ENCODE results near the gene NAGPA. TPM values are rescaled to one million over a fixed set of nuclear protein-coding genes. Genes with fewer than 3 reads are reported as not detected.
"Not testable (repeated sequence)": the region's sequence is repeated elsewhere in the genome, so short reads cannot be mapped to it uniquely, and the experiment has no call there.

Gene NAGPA, protein sequence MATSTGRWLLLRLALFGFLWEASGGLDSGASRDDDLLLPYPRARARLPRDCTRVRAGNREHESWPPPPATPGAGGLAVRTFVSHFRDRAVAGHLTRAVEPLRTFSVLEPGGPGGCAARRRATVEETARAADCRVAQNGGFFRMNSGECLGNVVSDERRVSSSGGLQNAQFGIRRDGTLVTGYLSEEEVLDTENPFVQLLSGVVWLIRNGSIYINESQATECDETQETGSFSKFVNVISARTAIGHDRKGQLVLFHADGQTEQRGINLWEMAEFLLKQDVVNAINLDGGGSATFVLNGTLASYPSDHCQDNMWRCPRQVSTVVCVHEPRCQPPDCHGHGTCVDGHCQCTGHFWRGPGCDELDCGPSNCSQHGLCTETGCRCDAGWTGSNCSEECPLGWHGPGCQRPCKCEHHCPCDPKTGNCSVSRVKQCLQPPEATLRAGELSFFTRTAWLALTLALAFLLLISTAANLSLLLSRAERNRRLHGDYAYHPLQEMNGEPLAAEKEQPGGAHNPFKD
- 10 to 100 TPM; 26.6 to 50.6 (median 37.2) TPM for polyA plus RNA-seq

DNA sequence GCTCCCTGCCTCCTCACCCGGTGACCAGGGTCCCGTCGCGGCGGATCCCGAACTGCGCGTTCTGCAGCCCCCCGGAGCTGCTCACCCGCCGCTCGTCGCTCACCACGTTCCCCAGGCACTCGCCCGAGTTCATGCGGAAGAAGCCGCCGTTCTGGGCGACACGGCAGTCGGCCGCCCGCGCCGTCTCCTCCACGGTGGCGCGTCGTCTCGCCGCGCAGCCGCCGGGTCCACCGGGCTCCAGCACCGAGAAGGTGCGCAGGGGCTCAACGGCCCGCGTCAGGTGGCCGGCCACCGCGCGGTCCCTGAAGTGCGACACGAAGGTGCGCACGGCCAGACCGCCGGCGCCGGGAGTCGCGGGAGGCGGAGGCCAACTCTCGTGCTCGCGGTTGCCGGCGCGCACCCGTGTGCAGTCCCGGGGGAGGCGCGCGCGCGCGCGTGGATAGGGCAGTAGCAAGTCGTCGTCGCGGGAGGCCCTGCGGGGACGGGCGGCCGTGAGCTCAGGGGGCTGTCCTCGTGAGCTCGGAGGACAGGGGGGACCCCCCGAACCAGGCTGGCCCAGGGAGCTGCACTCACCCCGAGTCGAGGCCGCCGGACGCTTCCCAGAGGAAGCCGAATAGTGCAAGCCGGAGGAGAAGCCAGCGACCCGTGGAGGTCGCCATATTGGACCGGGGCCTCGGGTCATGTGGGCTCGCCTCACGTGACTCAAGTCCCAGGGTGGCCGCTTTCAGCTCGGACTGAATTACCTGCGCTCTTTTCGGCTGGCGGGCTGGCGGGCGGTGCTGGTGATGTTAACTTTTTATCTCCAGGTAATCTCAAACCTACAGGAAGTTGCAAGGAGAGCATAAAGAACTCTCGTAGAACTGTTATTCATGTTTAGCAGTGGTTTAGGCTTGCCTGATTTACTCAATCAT is at the start of gene NAGPA:
Gene NAGPA, minus strand, starts transcription at position 680 of the 911 bp plus-strand sequence. Its CDS starts 21 bp downstream, at position 659.
- no peaks in the 10 kb centered on the region for H3K9me3 Mint-ChIP-seq
- peak within 1 kb of the TSS; percentile 68 to 90 (median 87) for H3K27ac Mint-ChIP-seq
- peak within 1 kb of the TSS; percentile 86 to 89 (median 87) for H3K4me3 Mint-ChIP-seq
- peaks cover 16 to 21% of the 10 kb centered on the region in 2 donors for H3K4me1 Mint-ChIP-seq
- peaks cover 3 to 8% (median 7%) of the 10 kb centered on the region in 3 donors for H3K27me3 Mint-ChIP-seq (ENCODE audit: low read depth in 3 of 3)
- peak; percentile 78 to 84 (median 81) for DNase-seq
- H3K36me3 Mint-ChIP-seq, result peaks cover 0 to 8% (median 4%) of the 10 kb centered on the region in 3 donors

DNA sequence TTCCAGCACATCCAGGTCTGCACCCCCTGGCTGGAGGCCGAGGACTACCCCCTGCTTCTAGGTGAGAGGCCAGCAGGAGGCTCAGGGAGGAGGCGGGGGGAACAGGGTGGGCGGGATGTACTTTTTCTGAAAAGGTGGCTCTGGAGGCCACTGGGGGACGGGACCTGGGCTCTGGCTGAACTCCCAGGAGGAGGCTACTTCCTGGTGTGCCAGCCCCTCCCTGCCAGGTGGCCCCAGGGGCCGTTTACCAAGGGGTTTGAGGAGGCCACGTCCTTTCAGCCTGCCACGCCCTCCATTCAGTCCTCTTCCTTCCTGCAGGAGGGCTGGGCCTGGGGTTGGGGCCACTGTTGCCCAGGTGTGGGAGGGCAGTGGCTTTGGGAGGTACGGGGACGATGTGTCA is 47.3 kb upstream of the NAGPA start:
- H3K9me3 Mint-ChIP-seq; H3K27me3 Mint-ChIP-seq (ENCODE audit: low read depth in 3 of 3); H3K4me3 Mint-ChIP-seq; H3K4me1 Mint-ChIP-seq; H3K27ac Mint-ChIP-seq; DNase-seq: not testable (repeated sequence)
- peaks cover 3 to 17% (median 6%) of the 10 kb centered on the region in 3 donors for H3K36me3 Mint-ChIP-seq

DNA sequence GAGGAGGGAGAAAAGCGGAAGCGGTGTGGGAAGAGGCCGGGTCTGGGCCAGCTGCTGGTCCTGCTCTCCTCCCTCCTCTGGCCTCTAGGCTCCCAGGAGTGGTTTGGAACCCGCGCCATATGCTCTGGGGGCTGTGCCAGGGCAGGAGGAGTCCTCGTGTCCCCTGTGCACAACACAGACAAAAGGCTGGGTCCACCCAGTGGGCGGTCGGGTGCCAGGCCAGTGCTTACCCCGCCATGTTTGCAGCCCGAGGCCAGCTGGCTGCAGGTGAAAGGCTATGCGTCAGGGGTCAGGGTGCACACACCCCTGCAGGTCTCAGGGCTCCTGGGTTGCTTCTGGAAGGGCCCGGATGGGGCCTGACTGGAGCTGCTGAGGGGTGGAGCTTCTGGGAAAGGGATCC is 46.7 kb upstream of the NAGPA start:
- H3K9me3 Mint-ChIP-seq; H3K27ac Mint-ChIP-seq; H3K4me3 Mint-ChIP-seq; H3K4me1 Mint-ChIP-seq; DNase-seq; H3K27me3 Mint-ChIP-seq (ENCODE audit: low read depth in 3 of 3): not testable (repeated sequence)
- peaks cover 3 to 19% (median 6%) of the 10 kb centered on the region in 3 donors for H3K36me3 Mint-ChIP-seq

DNA sequence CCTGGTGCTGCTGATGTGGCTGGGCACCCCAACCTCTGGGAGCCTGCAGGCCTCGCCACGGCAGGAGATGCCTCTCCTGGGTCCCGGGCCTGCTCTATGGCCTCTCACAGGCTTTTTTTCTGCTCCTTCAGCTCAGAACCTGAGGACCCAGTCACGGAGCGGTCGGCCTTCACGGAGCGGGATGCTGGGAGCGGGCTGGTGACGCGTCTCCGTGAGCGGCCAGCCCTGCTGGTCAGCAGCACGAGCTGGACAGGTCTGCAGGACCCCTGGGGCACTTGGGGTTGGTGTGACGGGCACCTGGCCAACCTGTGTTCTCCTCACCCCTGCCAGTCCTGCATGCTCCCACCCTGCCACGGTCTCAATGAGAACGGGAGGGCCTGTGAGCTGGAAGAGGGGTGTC is 44.9 kb upstream of the NAGPA start:
- Mint-ChIP-seq H3K27me3 (ENCODE audit: low read depth in 3 of 3) (peaks cover 0 to 2% (median 0%) of the 10 kb centered on the region in 3 donors), H3K27ac (no peak overlapping the region), H3K9me3 (no peaks in the 10 kb centered on the region), H3K4me3 (no peak overlapping the region), H3K36me3 (peaks cover 5 to 15% (median 7%) of the 10 kb centered on the region in 3 donors), H3K4me1 (no peaks in the 10 kb centered on the region)
- DNase-seq, result no peak

DNA sequence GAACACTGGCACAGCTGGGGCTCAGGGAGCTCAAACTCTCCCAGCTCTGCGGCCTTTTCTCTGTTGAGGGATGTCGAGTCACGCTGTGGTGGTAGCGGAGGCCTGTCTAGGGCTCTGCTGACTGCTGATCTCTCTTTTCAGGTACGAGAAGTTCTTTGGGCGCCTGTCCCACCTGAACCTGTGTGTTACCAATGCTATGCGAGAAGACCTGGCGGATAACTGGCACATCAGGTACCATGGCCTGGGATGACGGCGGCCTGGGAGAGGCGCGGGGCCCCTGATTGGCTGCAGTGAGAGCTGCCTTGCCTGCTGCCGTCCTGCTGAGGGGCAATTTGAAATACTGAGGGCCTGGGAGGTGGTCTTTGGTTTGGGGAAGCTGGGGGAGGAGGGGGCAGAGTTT is 43.6 kb upstream of the NAGPA start:
- Mint-ChIP-seq H3K27me3 (ENCODE audit: low read depth in 3 of 3) (peaks cover 0 to 5% (median 0%) of the 10 kb centered on the region in 3 donors), H3K4me1 (peaks cover 11 to 12% of the 10 kb centered on the region in 2 donors), H3K4me3 (no peak overlapping the region), H3K9me3 (no peaks in the 10 kb centered on the region), H3K36me3 (peaks cover 5 to 15% (median 7%) of the 10 kb centered on the region in 3 donors), H3K27ac (no peak overlapping the region)
- DNase-seq, result no peak

DNA sequence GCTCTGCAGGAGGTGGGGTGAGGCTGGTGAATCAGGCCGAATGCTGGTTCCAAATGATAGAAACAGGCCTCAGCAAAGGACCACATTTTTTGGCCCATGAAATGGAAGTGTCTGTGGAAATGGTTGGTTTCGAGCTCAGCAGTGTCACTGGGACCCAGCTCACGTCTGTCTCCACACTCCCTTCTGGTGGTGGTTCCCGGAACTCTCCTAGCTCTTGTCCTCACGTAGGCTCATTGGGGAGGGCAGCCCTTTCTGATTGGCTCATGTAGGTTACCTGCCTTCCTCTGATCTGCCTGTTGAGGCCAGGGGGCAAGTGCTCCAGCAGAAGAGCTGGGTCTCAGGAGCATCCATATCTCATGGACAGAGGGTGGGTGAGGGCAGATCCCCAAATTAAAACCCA is 41.9 kb upstream of the NAGPA start:
- H3K36me3 Mint-ChIP-seq, result peaks cover 5 to 15% (median 7%) of the 10 kb centered on the region in 3 donors
- H3K4me1 Mint-ChIP-seq, result peaks cover 26 to 28% of the 10 kb centered on the region in 2 donors
- DNase-seq, result no peak
- no peaks in the 10 kb centered on the region for H3K9me3 Mint-ChIP-seq
- no peak overlapping the region for H3K27ac Mint-ChIP-seq
- peaks cover 7 to 10% (median 8%) of the 10 kb centered on the region in 3 donors for H3K27me3 Mint-ChIP-seq (ENCODE audit: low read depth in 3 of 3)
- H3K4me3 Mint-ChIP-seq, result no peak overlapping the region

DNA sequence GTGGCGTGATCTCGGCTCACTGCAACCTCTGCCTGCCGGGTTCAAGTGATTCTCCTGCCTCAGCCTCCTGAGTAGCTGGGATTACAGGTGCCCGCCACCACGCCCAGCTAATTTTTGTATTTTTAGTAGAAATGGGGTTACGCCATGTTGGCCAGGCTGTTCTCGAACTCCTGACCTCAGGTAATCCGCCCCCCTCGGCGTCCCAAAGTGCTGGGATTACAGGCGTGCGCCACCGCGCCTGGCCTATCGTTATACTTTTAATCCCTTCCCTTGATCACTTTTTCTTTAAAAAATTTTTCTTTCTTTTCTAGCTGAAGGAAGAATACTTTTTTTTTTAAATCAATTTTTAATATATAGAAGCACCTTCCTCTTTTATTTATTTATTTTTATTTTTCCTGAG is 40.0 kb upstream of the NAGPA start:
- not testable (repeated sequence) for DNase-seq, H3K4me3 Mint-ChIP-seq, H3K27ac Mint-ChIP-seq, H3K9me3 Mint-ChIP-seq
- Mint-ChIP-seq H3K4me1 (peaks cover 29 to 34% of the 10 kb centered on the region in 2 donors), H3K27me3 (ENCODE audit: low read depth in 3 of 3) (peaks cover 7 to 13% (median 12%) of the 10 kb centered on the region in 3 donors), H3K36me3 (peaks cover 4 to 12% (median 5%) of the 10 kb centered on the region in 3 donors)

DNA sequence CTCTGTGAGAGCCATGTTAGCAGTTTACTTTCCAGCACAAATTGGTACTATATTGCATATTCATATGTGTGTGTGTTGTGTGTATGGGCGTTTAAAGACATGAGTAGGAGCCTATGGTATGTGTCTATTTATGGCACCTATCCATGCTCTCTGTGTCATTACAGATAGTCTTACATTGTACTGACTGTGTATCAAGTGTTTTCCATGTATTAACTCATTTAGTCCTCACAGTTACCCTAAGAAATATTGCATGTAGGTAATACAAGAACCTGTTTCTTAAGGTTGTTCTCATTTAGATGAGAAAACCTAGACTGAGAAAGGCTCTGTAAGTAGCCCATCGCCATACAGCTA is 39.5 kb upstream of the NAGPA start:
- no peak for DNase-seq
- peak overlapping the region; percentile 69 to 97 (median 94) for H3K27ac Mint-ChIP-seq
- peaks cover 7 to 13% (median 12%) of the 10 kb centered on the region in 3 donors for H3K27me3 Mint-ChIP-seq (ENCODE audit: low read depth in 3 of 3)
- peaks cover 4 to 12% (median 5%) of the 10 kb centered on the region in 3 donors for H3K36me3 Mint-ChIP-seq
- peaks cover 29 to 34% of the 10 kb centered on the region in 2 donors for H3K4me1 Mint-ChIP-seq
- peak overlapping the region; percentile 71 to 97 (median 93) for H3K4me3 Mint-ChIP-seq
- no peaks in the 10 kb centered on the region for H3K9me3 Mint-ChIP-seq

DNA sequence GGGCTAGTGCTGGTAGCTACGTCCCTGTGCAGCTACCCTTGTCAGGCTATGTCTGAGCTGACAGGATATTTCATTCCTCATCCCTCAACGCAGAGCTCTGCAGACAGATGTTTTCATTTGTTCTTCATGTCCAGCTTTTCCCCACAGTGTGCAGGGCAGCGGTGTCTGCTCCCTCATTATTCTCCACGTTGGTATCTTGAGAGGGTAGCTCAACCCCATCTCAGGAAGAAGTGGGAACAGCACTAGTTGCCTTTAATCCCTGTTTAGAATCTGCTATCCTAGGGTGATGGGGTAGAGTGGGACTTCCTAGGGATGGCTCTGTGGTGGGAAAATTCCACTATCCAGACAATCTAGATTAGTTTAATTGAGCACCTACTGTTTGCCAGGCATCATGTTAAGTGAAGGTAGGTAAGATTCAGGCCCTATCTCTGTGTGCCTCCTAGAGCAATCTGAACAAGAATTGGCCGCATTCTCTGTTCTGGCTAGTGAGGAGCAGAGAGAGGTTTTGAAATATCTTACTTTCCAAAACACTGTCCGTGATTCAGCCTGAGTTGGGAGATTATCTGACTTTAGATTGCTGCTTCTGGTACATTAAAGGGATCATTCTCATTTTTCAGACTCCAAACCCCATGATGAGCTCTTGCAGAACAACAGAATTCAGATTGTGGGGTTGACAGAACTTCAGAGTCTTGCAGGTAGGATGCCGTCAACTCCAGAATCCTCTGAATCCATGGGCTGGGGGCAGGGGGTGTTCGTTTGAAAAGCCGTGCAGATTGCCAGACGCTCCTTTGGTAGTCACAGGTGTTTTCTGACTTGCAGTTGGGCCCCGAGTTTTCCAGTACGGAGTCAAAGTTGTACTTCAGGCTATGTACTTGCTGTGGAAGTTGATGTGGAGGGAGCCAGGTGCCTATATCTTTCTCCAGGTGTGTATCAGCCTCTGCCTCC is 38.9 kb upstream of the NAGPA start:
- Mint-ChIP-seq H3K27me3 (ENCODE audit: low read depth in 3 of 3) (peaks cover 7 to 13% (median 12%) of the 10 kb centered on the region in 3 donors), H3K4me1 (peaks cover 29 to 34% of the 10 kb centered on the region in 2 donors), H3K9me3 (no peaks in the 10 kb centered on the region), H3K36me3 (peaks cover 4 to 12% (median 5%) of the 10 kb centered on the region in 3 donors), H3K4me3 (peak overlapping the region; percentile 90 to 99 (median 96)), H3K27ac (peak overlapping the region; percentile 93 to 97 (median 96))
- DNase-seq, result no peak

DNA sequence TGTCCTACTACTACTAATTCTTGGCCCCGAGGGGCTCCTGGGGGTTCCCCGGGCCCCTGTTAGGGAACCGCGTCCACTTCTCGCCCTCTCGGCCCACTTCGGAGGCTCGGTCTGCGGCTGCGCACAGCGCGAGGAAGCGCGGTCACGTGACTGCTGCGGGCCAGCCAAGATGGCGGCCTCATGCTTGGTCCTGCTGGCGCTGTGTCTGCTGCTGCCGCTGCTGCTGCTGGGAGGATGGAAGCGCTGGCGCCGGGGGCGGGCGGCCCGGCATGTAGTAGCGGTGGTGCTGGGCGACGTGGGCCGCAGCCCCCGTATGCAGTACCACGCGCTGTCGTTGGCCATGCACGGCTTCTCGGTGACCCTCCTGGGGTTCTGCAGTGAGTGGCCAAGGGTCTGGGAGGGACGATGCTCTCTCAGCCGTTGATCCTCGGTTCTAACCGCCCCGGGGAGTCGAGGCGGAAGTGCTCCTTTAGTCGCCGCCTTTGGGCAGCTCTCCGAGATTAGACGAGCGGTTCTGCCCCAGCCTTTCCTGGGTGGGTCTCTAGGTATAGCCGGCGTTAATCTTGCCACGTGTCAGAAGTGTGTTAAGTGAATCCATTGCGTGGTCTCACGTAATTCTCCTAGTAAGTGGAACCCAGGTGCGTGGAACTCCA is 38.1 kb upstream of the NAGPA start, which contains the start of gene ALG1:
Gene ALG1, plus strand, starts transcription at position 163 of the 653 bp plus-strand sequence. Its CDS starts 7 bp downstream, at position 170.
- H3K36me3 Mint-ChIP-seq, result peaks cover 4 to 12% (median 5%) of the 10 kb centered on the region in 3 donors
- H3K4me3 Mint-ChIP-seq, result peak within 1 kb of the TSS; percentile 90 to 99 (median 96)
- H3K4me1 Mint-ChIP-seq, result peaks cover 29 to 34% of the 10 kb centered on the region in 2 donors
- H3K27ac Mint-ChIP-seq, result peak within 1 kb of the TSS; percentile 93 to 97 (median 96)
- DNase-seq, result peak; percentile 88 to 90 (median 89)
- H3K27me3 Mint-ChIP-seq (ENCODE audit: low read depth in 3 of 3), result peaks cover 7 to 13% (median 12%) of the 10 kb centered on the region in 3 donors
- H3K9me3 Mint-ChIP-seq, result no peaks in the 10 kb centered on the region

DNA sequence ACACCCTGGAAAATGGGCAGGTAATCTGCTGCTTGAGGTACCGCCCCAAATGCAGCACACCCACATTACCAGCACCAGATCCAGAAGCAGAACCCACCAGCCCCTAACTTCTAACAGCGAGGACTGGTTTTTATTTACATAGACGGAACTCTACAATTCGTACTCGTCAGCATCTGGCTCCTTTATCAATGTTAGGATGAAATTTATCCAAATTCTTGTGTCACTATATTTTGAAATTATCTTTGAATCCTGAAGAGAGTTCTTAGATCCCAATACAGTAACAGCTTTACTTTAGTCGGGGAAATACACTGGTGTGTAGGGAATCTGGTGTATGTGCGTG is 37.6 kb upstream of the NAGPA start:
- DNase-seq, result no peak
- H3K4me3 Mint-ChIP-seq, result peak overlapping the region; percentile 90 to 99 (median 96)
- H3K4me1 Mint-ChIP-seq, result peaks cover 29 to 34% of the 10 kb centered on the region in 2 donors
- H3K36me3 Mint-ChIP-seq, result peaks cover 4 to 10% (median 5%) of the 10 kb centered on the region in 3 donors
- H3K27me3 Mint-ChIP-seq (ENCODE audit: low read depth in 3 of 3), result peaks cover 7 to 13% (median 12%) of the 10 kb centered on the region in 3 donors
- H3K9me3 Mint-ChIP-seq, result no peaks in the 10 kb centered on the region
- peak overlapping the region; percentile 93 to 97 (median 96) for H3K27ac Mint-ChIP-seq

Measured in immature natural killer cell (primary cell).